ENCODE results near the gene IGSF9B. TPM values are rescaled to one million over a fixed set of nuclear protein-coding genes. Genes with fewer than 3 reads are reported as not detected.
A peak's percentile ranks its signal among the peaks of the same experiment; 100 is the strongest.

IGSF9B gene
- total RNA-seq, 2 experiments from 2014 or later: 79.0 to 84.2 TPM

GRCh38 chr11:133996671-133997070 is 39.9 kb upstream of the IGSF9B start:
- POLR2A ChIA-PET: no interaction called here
- Mint-ChIP-seq H3K27me3 (peaks cover 2% of the 10 kb centered on the region), H3K4me3 (no peak overlapping the region), H3K27ac (no peak overlapping the region), H3K36me3 (ENCODE audit: low read depth) (no peaks in the 10 kb centered on the region), H3K9me3 (ENCODE audit: low read depth) (no peaks in the 10 kb centered on the region), H3K4me1 (no peaks in the 10 kb centered on the region)
- intact Hi-C loops (cut with DNase I, micrococcal nuclease): no loop called here
- CTCF ChIA-PET: no interaction called here
- DNase-seq (no peak), ATAC-seq (no peak)

GRCh38 chr11:133995066-133995465 is 38.3 kb upstream of the IGSF9B start:
- ATAC-seq (no peak), DNase-seq (no peak)
- ChIA-PET CTCF (no interaction called here), POLR2A (no interaction called here)
- no peak overlapping the region for H3K27ac Mint-ChIP-seq
- intact Hi-C loops (cut with DNase I, micrococcal nuclease): no loop called here
- no peaks in the 10 kb centered on the region for H3K9me3 Mint-ChIP-seq (ENCODE audit: low read depth)
- H3K4me1 Mint-ChIP-seq: no peaks in the 10 kb centered on the region
- H3K36me3 Mint-ChIP-seq (ENCODE audit: low read depth): no peaks in the 10 kb centered on the region
- peaks cover 2% of the 10 kb centered on the region for H3K27me3 Mint-ChIP-seq
- no peak overlapping the region for H3K4me3 Mint-ChIP-seq

GRCh38 chr11:133993921-133994320 is 37.2 kb upstream of the IGSF9B start:
- Mint-ChIP-seq H3K36me3 (ENCODE audit: low read depth) (no peaks in the 10 kb centered on the region), H3K9me3 (ENCODE audit: low read depth) (no peaks in the 10 kb centered on the region), H3K4me3 (no peak overlapping the region), H3K27ac (no peak overlapping the region), H3K4me1 (no peaks in the 10 kb centered on the region), H3K27me3 (peaks cover 2% of the 10 kb centered on the region)
- POLR2A ChIA-PET: no interaction called here
- DNase-seq (no peak), ATAC-seq (no peak)
- intact Hi-C loops (cut with DNase I, micrococcal nuclease): no loop called here
- CTCF ChIA-PET: interaction anchor here (0.9 kb wide), 1 partner anchor 913 kb away, joined by 3 read pairs; no protein-coding TSS in a partner anchor

- DNase-seq (no peak), ATAC-seq (no peak)
- H3K4me1 Mint-ChIP-seq: no peaks in the 10 kb centered on the region
- no peaks in the 10 kb centered on the region for H3K9me3 Mint-ChIP-seq (ENCODE audit: low read depth)
- ChIA-PET POLR2A (no interaction called here), CTCF (no interaction called here)
- intact Hi-C loops (cut with DNase I, micrococcal nuclease): no loop called here
- H3K27me3 Mint-ChIP-seq: peaks cover 2% of the 10 kb centered on the region
- no peaks in the 10 kb centered on the region for H3K36me3 Mint-ChIP-seq (ENCODE audit: low read depth)
- H3K27ac Mint-ChIP-seq: no peak overlapping the region
- no peak overlapping the region for H3K4me3 Mint-ChIP-seq
Measured at GRCh38 chr11:133993107-133993506, 36.3 kb upstream of the IGSF9B start.

- ATAC-seq (no peak), DNase-seq (no peak)
- intact Hi-C loops (cut with DNase I, micrococcal nuclease): no loop called here
- peaks cover 2% of the 10 kb centered on the region for H3K27me3 Mint-ChIP-seq
- no peaks in the 10 kb centered on the region for H3K9me3 Mint-ChIP-seq (ENCODE audit: low read depth)
- no peaks in the 10 kb centered on the region for H3K36me3 Mint-ChIP-seq (ENCODE audit: low read depth)
- H3K4me1 Mint-ChIP-seq: no peaks in the 10 kb centered on the region
- H3K4me3 Mint-ChIP-seq: no peak overlapping the region
- no peak overlapping the region for H3K27ac Mint-ChIP-seq
- ChIA-PET CTCF (no interaction called here), POLR2A (no interaction called here)
Measured at GRCh38 chr11:133992121-133992520, 35.4 kb upstream of the IGSF9B start.

GRCh38 chr11:133991101-133991500 is 34.3 kb upstream of the IGSF9B start:
- Mint-ChIP-seq H3K9me3 (ENCODE audit: low read depth) (no peaks in the 10 kb centered on the region), H3K4me3 (no peak overlapping the region), H3K4me1 (no peaks in the 10 kb centered on the region), H3K27ac (no peak overlapping the region), H3K27me3 (peaks cover 2% of the 10 kb centered on the region), H3K36me3 (ENCODE audit: low read depth) (no peaks in the 10 kb centered on the region)
- intact Hi-C loops (cut with DNase I, micrococcal nuclease): no loop called here
- DNase-seq (no peak), ATAC-seq (peak; percentile 19)
- ChIA-PET CTCF (no interaction called here), POLR2A (no interaction called here)

GRCh38 chr11:133990501-133990900 is 33.7 kb upstream of the IGSF9B start:
- Mint-ChIP-seq H3K36me3 (ENCODE audit: low read depth) (no peaks in the 10 kb centered on the region), H3K9me3 (ENCODE audit: low read depth) (no peaks in the 10 kb centered on the region), H3K4me1 (no peaks in the 10 kb centered on the region), H3K4me3 (no peak overlapping the region), H3K27ac (no peak overlapping the region), H3K27me3 (peaks cover 2% of the 10 kb centered on the region)
- ChIA-PET POLR2A (no interaction called here), CTCF (no interaction called here)
- intact Hi-C loops (cut with DNase I, micrococcal nuclease): no loop called here
- DNase-seq (no peak), ATAC-seq (no peak)

- DNase-seq (no peak), ATAC-seq (no peak)
- ChIA-PET POLR2A (no interaction called here), CTCF (interaction anchor here (0.8 kb wide), 1 partner anchor 19 kb away, joined by 3 read pairs; no protein-coding TSS in a partner anchor)
- intact Hi-C loops (cut with DNase I, micrococcal nuclease): no loop called here
- Mint-ChIP-seq H3K4me3 (no peak overlapping the region), H3K27ac (no peak overlapping the region), H3K36me3 (ENCODE audit: low read depth) (no peaks in the 10 kb centered on the region), H3K4me1 (no peaks in the 10 kb centered on the region), H3K9me3 (ENCODE audit: low read depth) (no peaks in the 10 kb centered on the region), H3K27me3 (no peaks in the 10 kb centered on the region)
Measured at GRCh38 chr11:133988686-133989410, 32.1 kb upstream of the IGSF9B start.

GRCh38 chr11:133987171-133987570 is 30.4 kb upstream of the IGSF9B start:
- DNase-seq (no peak), ATAC-seq (no peak)
- Mint-ChIP-seq H3K36me3 (ENCODE audit: low read depth) (no peaks in the 10 kb centered on the region), H3K27me3 (peaks cover 4% of the 10 kb centered on the region), H3K4me1 (no peaks in the 10 kb centered on the region), H3K27ac (no peak overlapping the region), H3K4me3 (no peak overlapping the region), H3K9me3 (ENCODE audit: low read depth) (no peaks in the 10 kb centered on the region)
- CTCF ChIA-PET: interaction anchor here (0.5 to 1.6 kb wide), 3 partner anchors 27 to 149 kb away, joined by 3 to 7 read pairs (median 5); no protein-coding TSS in a partner anchor
- intact Hi-C loops (cut with DNase I, micrococcal nuclease): no loop called here
- POLR2A ChIA-PET: no interaction called here

- intact Hi-C loops (cut with DNase I, micrococcal nuclease): no loop called here
Measured at GRCh38 chr11:133985981-133986944, 29.5 kb upstream of the IGSF9B start.

GRCh38 chr11:133984828-133985227 is 28.1 kb upstream of the IGSF9B start:
- Mint-ChIP-seq H3K9me3 (ENCODE audit: low read depth) (no peaks in the 10 kb centered on the region), H3K27ac (no peak overlapping the region), H3K27me3 (peaks cover 11% of the 10 kb centered on the region), H3K4me1 (no peaks in the 10 kb centered on the region), H3K36me3 (ENCODE audit: low read depth) (no peaks in the 10 kb centered on the region), H3K4me3 (no peak overlapping the region)
- ChIA-PET POLR2A (no interaction called here), CTCF (no interaction called here)
- intact Hi-C loops (cut with DNase I, micrococcal nuclease): no loop called here
- DNase-seq (no peak), ATAC-seq (no peak)

More at GRCh38 chr11:133985981-133986944, 29.5 kb upstream of the IGSF9B start:
- POLR2A ChIA-PET: interaction anchor here (0.6 kb wide), 1 partner anchor 63 kb away, joined by 4 read pairs; no protein-coding TSS in a partner anchor
- no peak for ATAC-seq
- H3K27me3 Mint-ChIP-seq: peaks cover 11% of the 10 kb centered on the region
- H3K27ac Mint-ChIP-seq: no peak overlapping the region
- DNase-seq: no peak
- no peak overlapping the region for H3K4me3 Mint-ChIP-seq
- H3K9me3 Mint-ChIP-seq (ENCODE audit: low read depth): no peaks in the 10 kb centered on the region
- CTCF ChIA-PET: interaction anchor here (0.7 to 1.6 kb wide), 3 partner anchors 12 to 44 kb away, joined by 3 to 7 read pairs (median 5); no protein-coding TSS in a partner anchor
- no peaks in the 10 kb centered on the region for H3K36me3 Mint-ChIP-seq (ENCODE audit: low read depth)
- no peaks in the 10 kb centered on the region for H3K4me1 Mint-ChIP-seq

Measured in activated CD4-positive, alpha-beta T cell treated with anti-CD3 and anti-CD28 coated beads for 36 hours (primary cell).